HEK293T (cell line): ENCODE results near the gene TIMP2.

Source experiments
- CTCF ChIA-PET: fragments of 350-600 bp; formaldehyde crosslinking; extraction: SDS; loops from one replicate; lab custom pipeline; 2021; ENCODE audit warnings: antibody characterized with exemption, inconsistent platforms; lab: Yijun Ruan, JAX
- POLR2A ChIA-PET: fragments of 350-600 bp; formaldehyde crosslinking; extraction: SDS; loops from one replicate; lab custom pipeline; 2020; ENCODE audit warnings: antibody characterized with exemption, inconsistent platforms; lab: Yijun Ruan, JAX
- DNase-seq: peaks from one replicate; pipeline ENCODE4 v3.0.0; 2012; ENCODE audit warnings: mixed read lengths; ENCODE audit errors: extremely low spot score
- ARNT ChIP-seq: fragments of 450-650 bp; IDR thresholded peaks from 2 replicates; pipeline ENCODE4 v1.6.1; 2017; ENCODE audit warnings: mild to moderate bottlenecking
- BHLHE40 ChIP-seq: fragments of 450-650 bp; IDR thresholded peaks from 2 replicates; pipeline ENCODE4 v1.6.1; 2016; ENCODE audit warnings: mild to moderate bottlenecking, moderate library complexity, borderline replicate concordance
- CTBP1 ChIP-seq: fragments of 450-650 bp; IDR thresholded peaks from 2 replicates; pipeline ENCODE4 v1.6.1; 2016; ENCODE audit warnings: borderline replicate concordance
- ELF4 ChIP-seq: fragments of 450-650 bp; IDR thresholded peaks from 2 replicates; pipeline ENCODE4 v1.6.1; 2017; ENCODE audit warnings: antibody characterized with exemption
- FOXA1 ChIP-seq: fragments of 450-650 bp; IDR thresholded peaks from 2 replicates; pipeline ENCODE4 v1.6.1; 2016; ENCODE audit warnings: mild to moderate bottlenecking
- FOXK2 ChIP-seq: fragments of 450-650 bp; IDR thresholded peaks from 2 replicates; pipeline ENCODE4 v1.6.1; 2016; ENCODE audit warnings: mild to moderate bottlenecking
- FOXM1 ChIP-seq: fragments of 450-650 bp; IDR thresholded peaks from 2 replicates; pipeline ENCODE4 v1.6.1; 2017; ENCODE audit warnings: mild to moderate bottlenecking, borderline replicate concordance
- HDGF ChIP-seq: fragments of 450-650 bp; IDR thresholded peaks from 2 replicates; pipeline ENCODE4 v1.6.1; 2017; ENCODE audit warnings: antibody characterized with exemption, borderline replicate concordance
- L3MBTL2 ChIP-seq: fragments of 450-650 bp; conservative IDR thresholded peaks from 2 replicates; pipeline ENCODE4 v1.6.1; 2016; ENCODE audit warnings: mild to moderate bottlenecking
- LEF1 ChIP-seq: fragments of 450-650 bp; IDR thresholded peaks from 2 replicates; pipeline ENCODE4 v1.6.1; 2017; ENCODE audit warnings: mild to moderate bottlenecking, borderline replicate concordance
- NFRKB ChIP-seq: fragments of 450-650 bp; IDR thresholded peaks from 2 replicates; pipeline ENCODE4 v1.6.1; 2016; ENCODE audit warnings: mild to moderate bottlenecking, moderate library complexity
- PKNOX1 ChIP-seq: fragments of 450-650 bp; IDR thresholded peaks from 2 replicates; pipeline ENCODE4 v1.6.1; 2016
- SP1 ChIP-seq: fragments of 450-650 bp; IDR thresholded peaks from 2 replicates; pipeline ENCODE4 v1.6.1; 2017
- SUZ12 ChIP-seq: fragments of 450-650 bp; IDR thresholded peaks from 2 replicates; pipeline ENCODE4 v1.6.1; 2016; ENCODE audit warnings: mild to moderate bottlenecking
- TARDBP ChIP-seq: fragments of 450-650 bp; IDR thresholded peaks from 2 replicates; pipeline ENCODE4 v1.6.1; 2016
- ZNF384 ChIP-seq: fragments of 450-650 bp; IDR thresholded peaks from 2 replicates; pipeline ENCODE4 v1.6.1; 2016

TIMP2 gene

GRCh38 chr17:78940708-78941107 is 15.5 kb upstream of the TIMP2 start:
- CTCF ChIA-PET: interaction anchor here (0.6 kb wide), 1 partner anchor 448 kb away, joined by 3 read pairs; no protein-coding TSS in a partner anchor
- DNase-seq: no peak
- POLR2A ChIA-PET: interaction anchor here (0.9 kb wide), 1 partner anchor 13 kb away, joined by 3 read pairs; no protein-coding TSS in a partner anchor
- no peak for TF ChIP-seq ARNT
- no peak for TF ChIP-seq FOXK2
- no peak for TF ChIP-seq BHLHE40
- no peak for TF ChIP-seq ZNF384
- TF ChIP-seq SUZ12: no peak
- TF ChIP-seq FOXM1: no peak
- TF ChIP-seq SP1: no peak
- TF ChIP-seq LEF1: no peak
- no peak for TF ChIP-seq ELF4
- no peak for TF ChIP-seq HDGF
- TF ChIP-seq TARDBP: no peak
- TF ChIP-seq L3MBTL2: no peak

- DNase-seq: no peak
- ChIA-PET CTCF (interaction anchor here (0.6 kb wide), 1 partner anchor 447 kb away, joined by 3 read pairs; no protein-coding TSS in a partner anchor), POLR2A (interaction anchor here (0.9 kb wide), 1 partner anchor 13 kb away, joined by 3 read pairs; no protein-coding TSS in a partner anchor)
- TF ChIP-seq SP1 (no peak), PKNOX1 (no peak), HDGF (no peak), TARDBP (no peak), ZNF384 (no peak), FOXK2 (no peak), SUZ12 (no peak), NFRKB (no peak), BHLHE40 (no peak), LEF1 (no peak), L3MBTL2 (no peak)
Measured at GRCh38 chr17:78940258-78940657, 15.1 kb upstream of the TIMP2 start.

GRCh38 chr17:78939615-78940014 is 14.4 kb upstream of the TIMP2 start:
- no peak for DNase-seq
- POLR2A ChIA-PET: no interaction called here
- CTCF ChIA-PET: no interaction called here
- TF ChIP-seq FOXK2 (no peak), TARDBP (no peak), LEF1 (no peak), ZNF384 (no peak), SUZ12 (no peak), PKNOX1 (no peak), ELF4 (no peak), CTBP1 (no peak), HDGF (no peak), ARNT (no peak), FOXA1 (no peak), L3MBTL2 (no peak), BHLHE40 (no peak), FOXM1 (no peak), NFRKB (no peak)

GRCh38 chr17:78937561-78937960 is 12.4 kb upstream of the TIMP2 start:
- DNase-seq: no peak
- ChIA-PET CTCF (no interaction called here), POLR2A (no interaction called here)
- TF ChIP-seq PKNOX1 (no peak), NFRKB (no peak), BHLHE40 (no peak), ARNT (no peak), ZNF384 (no peak), FOXM1 (no peak), LEF1 (no peak), L3MBTL2 (no peak), SP1 (no peak)

- 0 out of 2 replicates have a peak, but pooled peaks have one; percentile 20 for TF ChIP-seq L3MBTL2
- TF ChIP-seq TARDBP: no peak
- CTCF ChIA-PET: interaction anchor here (0.5 kb wide), 1 partner anchor 124 kb away, joined by 5 read pairs; no protein-coding TSS in a partner anchor
- DNase-seq: peak; percentile 43
- POLR2A ChIA-PET: no interaction called here
Measured at GRCh38 chr17:78935419-78936323, 10.5 kb upstream of the TIMP2 start.
